GM12873 (cell line): ENCODE data around the gene DGKI.

ENCODE experiments used
- TF ChIP-seq, protein P1 (sequence below): IDR thresholded peaks from 2 replicates; pipeline ENCODE4 v1.5.1; 2012; ENCODE audit warnings: low read depth, mild to moderate bottlenecking, moderate library complexity, low read length, control low read depth; ENCODE audit not compliant: insufficient read depth; ENCODE audit errors: missing control alignments

Gene DGKI

GRCh38 chr7:137546671-137547070, 300.1 kb downstream of the DGKI start:
- TF ChIP-seq, protein P1, sequence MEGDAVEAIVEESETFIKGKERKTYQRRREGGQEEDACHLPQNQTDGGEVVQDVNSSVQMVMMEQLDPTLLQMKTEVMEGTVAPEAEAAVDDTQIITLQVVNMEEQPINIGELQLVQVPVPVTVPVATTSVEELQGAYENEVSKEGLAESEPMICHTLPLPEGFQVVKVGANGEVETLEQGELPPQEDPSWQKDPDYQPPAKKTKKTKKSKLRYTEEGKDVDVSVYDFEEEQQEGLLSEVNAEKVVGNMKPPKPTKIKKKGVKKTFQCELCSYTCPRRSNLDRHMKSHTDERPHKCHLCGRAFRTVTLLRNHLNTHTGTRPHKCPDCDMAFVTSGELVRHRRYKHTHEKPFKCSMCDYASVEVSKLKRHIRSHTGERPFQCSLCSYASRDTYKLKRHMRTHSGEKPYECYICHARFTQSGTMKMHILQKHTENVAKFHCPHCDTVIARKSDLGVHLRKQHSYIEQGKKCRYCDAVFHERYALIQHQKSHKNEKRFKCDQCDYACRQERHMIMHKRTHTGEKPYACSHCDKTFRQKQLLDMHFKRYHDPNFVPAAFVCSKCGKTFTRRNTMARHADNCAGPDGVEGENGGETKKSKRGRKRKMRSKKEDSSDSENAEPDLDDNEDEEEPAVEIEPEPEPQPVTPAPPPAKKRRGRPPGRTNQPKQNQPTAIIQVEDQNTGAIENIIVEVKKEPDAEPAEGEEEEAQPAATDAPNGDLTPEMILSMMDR, result no peak

DNA sequence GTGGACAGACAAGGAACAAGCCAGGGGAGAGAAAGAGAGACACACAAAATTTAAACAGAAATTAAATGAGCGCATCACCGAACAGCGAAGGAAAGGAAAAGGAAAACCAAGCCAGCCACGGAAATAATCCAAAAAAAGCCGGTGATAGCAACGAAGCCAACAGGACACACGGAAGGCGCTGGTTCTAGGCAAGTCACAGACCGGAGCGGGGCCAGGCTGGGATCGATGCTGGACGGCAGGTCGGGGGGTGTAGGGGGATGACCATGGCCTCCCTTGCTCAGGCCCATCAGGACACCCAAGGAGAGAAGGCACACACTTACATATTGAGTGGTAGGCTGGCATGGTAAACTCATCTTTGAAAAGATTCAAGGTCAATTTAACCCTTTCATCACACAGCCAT, 300.8 kb downstream of the DGKI start:
- TF ChIP-seq, protein P1, result no peak

- TF ChIP-seq, protein P1, result no peak
These were observed 301.6 kb downstream of the DGKI start for GRCh38 chr7:137545059-137545716.

DNA sequence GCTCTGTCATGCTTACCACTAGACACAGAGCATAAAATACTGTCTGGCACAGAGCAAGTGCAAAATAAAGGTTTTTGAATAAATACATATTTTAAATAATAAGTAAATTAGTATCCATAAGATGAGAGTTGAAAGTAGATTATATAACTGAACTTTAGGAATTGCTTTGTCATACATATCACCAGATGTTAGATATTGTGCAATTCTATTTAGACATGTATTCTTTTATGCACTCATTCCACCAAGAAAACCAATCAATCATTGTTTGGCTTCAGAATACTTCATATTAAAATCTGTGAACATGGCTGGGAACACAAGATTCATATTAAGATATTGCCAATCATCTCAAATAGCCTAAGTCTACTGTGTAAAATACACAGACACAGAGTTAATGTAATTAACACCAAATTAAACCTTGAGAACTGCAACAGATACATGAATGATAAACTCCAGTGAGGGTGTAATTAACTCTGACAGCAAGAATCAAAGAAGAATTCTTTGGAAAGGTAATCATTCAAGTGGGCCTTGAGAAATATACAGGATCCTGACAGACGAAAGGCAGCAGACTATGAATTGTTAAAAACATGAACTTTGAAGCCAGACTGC, 302.2 kb downstream of the DGKI start:
- TF ChIP-seq, protein P1, result no peak

DNA sequence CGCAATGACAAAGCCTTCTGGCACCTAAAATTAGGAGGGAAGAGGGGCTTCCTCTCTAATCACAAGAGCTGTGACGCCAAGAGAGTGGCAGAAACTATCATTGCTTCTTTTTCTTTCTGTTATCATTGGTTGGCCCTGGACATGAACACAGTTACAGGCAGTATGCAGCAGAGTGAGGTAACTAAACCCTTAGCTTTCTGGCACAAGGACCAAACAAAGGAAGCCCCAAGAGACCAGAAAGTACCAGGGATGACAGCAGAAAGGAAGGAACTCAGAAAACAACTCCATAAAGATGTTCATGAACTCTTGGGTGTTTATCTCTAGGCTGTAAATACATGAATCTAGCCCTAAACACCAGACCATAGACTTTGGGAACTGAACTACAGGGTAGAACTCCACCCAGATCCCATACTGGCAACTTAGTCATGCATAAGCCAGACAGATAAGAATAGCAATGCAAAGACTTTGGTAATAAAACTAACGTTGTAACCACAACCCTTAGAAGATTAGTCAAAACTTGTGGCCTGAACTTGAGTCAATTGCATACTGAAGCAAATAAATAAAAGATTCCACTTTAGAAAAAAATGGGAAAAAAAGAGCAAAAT, 307.6 kb downstream of the DGKI start:
- TF ChIP-seq, protein P1, result no peak

GRCh38 chr7:137538361-137538762, 308.4 kb downstream of the DGKI start:
- TF ChIP-seq, protein P1, result no peak

- TF ChIP-seq, protein P1, result no peak
These were observed 311.2 kb downstream of the DGKI start for GRCh38 chr7:137535579-137535978.
